Ishikawa (cell line): Measurements from ENCODE around the gene DCHS2.

Source experiments
- EP300 ChIP-seq: IDR thresholded peaks from 2 replicates; pipeline ENCODE4 v1.6.1; 2012; ENCODE audit warnings: borderline replicate concordance
- RAD21 ChIP-seq: IDR thresholded peaks from 2 replicates; pipeline ENCODE4 v1.6.1; 2012; ENCODE audit warnings: low read depth
- TAF1 ChIP-seq: IDR thresholded peaks from 2 replicates; pipeline ENCODE4 v1.6.1; 2012; ENCODE audit warnings: low read depth, mild to moderate bottlenecking
- TCF12 ChIP-seq: IDR thresholded peaks from 2 replicates; pipeline ENCODE4 v1.6.1; 2012; ENCODE audit warnings: low read depth
- TEAD4 ChIP-seq: IDR thresholded peaks from 2 replicates; pipeline ENCODE4 v1.6.1; 2012
- YY1 ChIP-seq: IDR thresholded peaks from 2 replicates; pipeline ENCODE4 v1.6.1; 2012; ENCODE audit warnings: low read depth
- TF ChIP-seq, protein P1 (sequence below): IDR thresholded peaks from 2 replicates; pipeline ENCODE4 v1.6.1; 2012
- TF ChIP-seq, protein P2 (sequence below): IDR thresholded peaks from 2 replicates; pipeline ENCODE4 v1.6.1; 2012

- TF ChIP-seq YY1 (no peak), TAF1 (no peak), RAD21 (no peak), EP300 (no peak), TCF12 (no peak), TEAD4 (no peak)
- TF ChIP-seq, protein P1, sequence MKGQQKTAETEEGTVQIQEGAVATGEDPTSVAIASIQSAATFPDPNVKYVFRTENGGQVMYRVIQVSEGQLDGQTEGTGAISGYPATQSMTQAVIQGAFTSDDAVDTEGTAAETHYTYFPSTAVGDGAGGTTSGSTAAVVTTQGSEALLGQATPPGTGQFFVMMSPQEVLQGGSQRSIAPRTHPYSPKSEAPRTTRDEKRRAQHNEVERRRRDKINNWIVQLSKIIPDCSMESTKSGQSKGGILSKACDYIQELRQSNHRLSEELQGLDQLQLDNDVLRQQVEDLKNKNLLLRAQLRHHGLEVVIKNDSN, result no peak
- TF ChIP-seq, protein P2, sequence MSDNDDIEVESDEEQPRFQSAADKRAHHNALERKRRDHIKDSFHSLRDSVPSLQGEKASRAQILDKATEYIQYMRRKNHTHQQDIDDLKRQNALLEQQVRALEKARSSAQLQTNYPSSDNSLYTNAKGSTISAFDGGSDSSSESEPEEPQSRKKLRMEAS, result no peak
Observed at GRCh38 chr4:154502111-154502510, 10.5 kb upstream of the DCHS2 start.
